ENCODE data around the gene SLC25A19. TPM values are rescaled to one million over a fixed set of nuclear protein-coding genes. Genes with fewer than 3 reads are reported as not detected.
A peak's percentile ranks its signal among the peaks of the same experiment; 100 is the strongest.

Gene SLC25A19
- total RNA-seq, 6 donors from 2014 or later: 21.9 to 37.0 (median 23.9) TPM

- peaks cover 13 to 35% (median 25%) of the 10 kb centered on the region in 4 donors for H3K4me1 ChIP-seq
- no peaks in the 10 kb centered on the region for H3K9me3 ChIP-seq
- H3K36me3 ChIP-seq: peaks cover 0 to 8% (median 2%) of the 10 kb centered on the region in 4 donors
- H3K27me3 ChIP-seq: no peaks in the 10 kb centered on the region
- ATAC-seq (ENCODE audit: low FRiP score in 2 of 2): no peak
- peak in 1 of 2 donors; percentile 80 for DNase-seq
- WGBS, 2 donors: 53 to 60% methylated on average over 14 to 22 of the region's 24 CpGs
- TF ChIP-seq EP300 (IDR thresholded peaks at IDR 0.05) (no peak), POLR2A (IDR thresholded peaks at IDR 0.05) (no peak), POLR2AphosphoS5 (IDR thresholded peaks at IDR 0.05) (no peak), CTCF (IDR thresholded peaks at IDR 0.05) (no peak)
- H3K4me3 ChIP-seq: peak overlapping the region; percentile 79 to 98 (median 92)
- H3K27ac ChIP-seq: peak overlapping the region; percentile 93 to 99 (median 95)
Observed at GRCh38 chr17:75271955-75272847, 17.0 kb downstream of the SLC25A19 start.

GRCh38 chr17:75271233-75271954, 17.8 kb downstream of the SLC25A19 start:
- ATAC-seq (ENCODE audit: low FRiP score in 2 of 2): peak; percentile 87 to 93
- H3K36me3 ChIP-seq: peaks cover under 1 to 13% (median 9%) of the 10 kb centered on the region in 4 donors
- DNase-seq: peak; percentile 91 to 98
- no peaks in the 10 kb centered on the region for H3K9me3 ChIP-seq
- 0% methylated on average over 38 to 41 of the region's 74 CpGs for WGBS, 2 donors
- H3K4me1 ChIP-seq: peaks cover 13 to 39% (median 26%) of the 10 kb centered on the region in 4 donors
- H3K27me3 ChIP-seq: no peaks in the 10 kb centered on the region
- peak overlapping the region; percentile 79 to 98 (median 92) for H3K4me3 ChIP-seq
- peak; percentile 95 to 100 (median 100) for TF ChIP-seq CTCF (IDR thresholded peaks at IDR 0.05)
- no peak for TF ChIP-seq EP300 (IDR thresholded peaks at IDR 0.05)
- peak in 1 of 4 donors; percentile 64 for TF ChIP-seq POLR2A (IDR thresholded peaks at IDR 0.05)
- peak; percentile 9 to 38 for TF ChIP-seq POLR2AphosphoS5 (IDR thresholded peaks at IDR 0.05)
- peak overlapping the region; percentile 93 to 99 (median 95) for H3K27ac ChIP-seq

- H3K27me3 ChIP-seq: no peaks in the 10 kb centered on the region
- DNase-seq (no peak), ATAC-seq (ENCODE audit: low FRiP score in 2 of 2) (no peak)
- TF ChIP-seq POLR2AphosphoS5 (IDR thresholded peaks at IDR 0.05): no peak
- peak in 1 of 4 donors; percentile 79 for TF ChIP-seq POLR2A (IDR thresholded peaks at IDR 0.05)
- WGBS, 2 donors: 0% methylated on average over 6 to 7 of the region's 39 CpGs
- peak within 1 kb of the TSS; percentile 95 to 99 (median 96) for H3K27ac ChIP-seq
- no peaks in the 10 kb centered on the region for H3K9me3 ChIP-seq
- H3K4me3 ChIP-seq: peak within 1 kb of the TSS; percentile 84 to 98 (median 92)
- H3K4me1 ChIP-seq: peaks cover 13 to 41% (median 26%) of the 10 kb centered on the region in 4 donors
- peaks cover 6 to 17% (median 14%) of the 10 kb centered on the region in 4 donors for H3K36me3 ChIP-seq
Observed at GRCh38 chr17:75270966-75271232, 18.3 kb downstream of the SLC25A19 start, which contains the start of gene MIF4GD. MIF4GD (minus strand) TSS chr17:75271231; CDS start chr17:75270195, 1,036 bp downstream.

- H3K4me1 ChIP-seq: peaks cover 13 to 46% (median 26%) of the 10 kb centered on the region in 4 donors
- ATAC-seq (ENCODE audit: low FRiP score in 2 of 2) (peak; percentile 76 to 80), DNase-seq (peak; percentile 79 to 93)
- WGBS, 2 donors: 0% methylated on average over 13 to 25 of the region's 47 CpGs
- H3K27ac ChIP-seq: peak overlapping the region; percentile 95 to 99 (median 96)
- H3K27me3 ChIP-seq: no peaks in the 10 kb centered on the region
- no peaks in the 10 kb centered on the region for H3K9me3 ChIP-seq
- H3K4me3 ChIP-seq: peak overlapping the region; percentile 84 to 98 (median 92)
- TF ChIP-seq CTCF (IDR thresholded peaks at IDR 0.05) (peak in 4 of 6 experiments; percentile 24 to 55 (median 36)), EP300 (IDR thresholded peaks at IDR 0.05) (no peak), POLR2A (IDR thresholded peaks at IDR 0.05) (peak in 1 of 4 donors; percentile 30), POLR2AphosphoS5 (IDR thresholded peaks at IDR 0.05) (peak in 1 of 2 donors; percentile 24)
- H3K36me3 ChIP-seq: peaks cover 7 to 22% (median 19%) of the 10 kb centered on the region in 4 donors
Observed at GRCh38 chr17:75270218-75270965, 18.8 kb downstream of the SLC25A19 start.

Data from upper lobe of left lung (tissue), 6 donors.